ENCODE results near the gene FOXL2.

- TF ChIP-seq, protein P1, sequence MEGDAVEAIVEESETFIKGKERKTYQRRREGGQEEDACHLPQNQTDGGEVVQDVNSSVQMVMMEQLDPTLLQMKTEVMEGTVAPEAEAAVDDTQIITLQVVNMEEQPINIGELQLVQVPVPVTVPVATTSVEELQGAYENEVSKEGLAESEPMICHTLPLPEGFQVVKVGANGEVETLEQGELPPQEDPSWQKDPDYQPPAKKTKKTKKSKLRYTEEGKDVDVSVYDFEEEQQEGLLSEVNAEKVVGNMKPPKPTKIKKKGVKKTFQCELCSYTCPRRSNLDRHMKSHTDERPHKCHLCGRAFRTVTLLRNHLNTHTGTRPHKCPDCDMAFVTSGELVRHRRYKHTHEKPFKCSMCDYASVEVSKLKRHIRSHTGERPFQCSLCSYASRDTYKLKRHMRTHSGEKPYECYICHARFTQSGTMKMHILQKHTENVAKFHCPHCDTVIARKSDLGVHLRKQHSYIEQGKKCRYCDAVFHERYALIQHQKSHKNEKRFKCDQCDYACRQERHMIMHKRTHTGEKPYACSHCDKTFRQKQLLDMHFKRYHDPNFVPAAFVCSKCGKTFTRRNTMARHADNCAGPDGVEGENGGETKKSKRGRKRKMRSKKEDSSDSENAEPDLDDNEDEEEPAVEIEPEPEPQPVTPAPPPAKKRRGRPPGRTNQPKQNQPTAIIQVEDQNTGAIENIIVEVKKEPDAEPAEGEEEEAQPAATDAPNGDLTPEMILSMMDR (IDR thresholded peaks at IDR 0.05; ENCODE audit: poor library complexity), result no peak
- TF ChIP-seq EZH2phosphoT487 (IDR thresholded peaks at IDR 0.05; ENCODE audit: low read depth, severe bottlenecking, unreplicated experiment) (no peak), EZH2 (IDR thresholded peaks at IDR 0.05; ENCODE audit: borderline replicate concordance) (no peak)
These were observed 7.9 kb downstream of the FOXL2 start for GRCh38 chr3:138938877-138939560.
